ENCODE data around the gene COG7.

DNA sequence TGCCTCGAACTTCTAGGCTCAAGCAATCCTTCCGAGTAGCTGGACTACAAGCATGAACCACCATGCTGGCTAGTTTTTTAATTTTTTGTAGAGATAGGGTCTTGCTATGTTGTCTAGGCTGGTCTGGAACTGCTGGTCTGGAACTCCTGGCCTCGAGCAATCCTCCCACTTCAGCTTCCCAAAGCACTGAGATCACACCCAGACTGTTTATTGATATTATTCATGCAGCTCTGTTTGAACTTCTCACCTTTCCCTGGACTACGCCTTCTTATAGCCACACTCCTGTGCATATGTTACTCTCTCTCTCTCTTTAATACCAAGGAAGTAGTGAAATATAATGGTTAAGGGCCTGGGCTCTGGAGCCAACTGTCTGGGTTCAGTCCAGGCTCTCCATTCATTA is 4.6 kb downstream of the COG7 start:
- no peak for TF ChIP-seq EZH2phosphoT487 (IDR thresholded peaks at IDR 0.05; ENCODE audit: borderline replicate concordance)
- TF ChIP-seq, protein P1, sequence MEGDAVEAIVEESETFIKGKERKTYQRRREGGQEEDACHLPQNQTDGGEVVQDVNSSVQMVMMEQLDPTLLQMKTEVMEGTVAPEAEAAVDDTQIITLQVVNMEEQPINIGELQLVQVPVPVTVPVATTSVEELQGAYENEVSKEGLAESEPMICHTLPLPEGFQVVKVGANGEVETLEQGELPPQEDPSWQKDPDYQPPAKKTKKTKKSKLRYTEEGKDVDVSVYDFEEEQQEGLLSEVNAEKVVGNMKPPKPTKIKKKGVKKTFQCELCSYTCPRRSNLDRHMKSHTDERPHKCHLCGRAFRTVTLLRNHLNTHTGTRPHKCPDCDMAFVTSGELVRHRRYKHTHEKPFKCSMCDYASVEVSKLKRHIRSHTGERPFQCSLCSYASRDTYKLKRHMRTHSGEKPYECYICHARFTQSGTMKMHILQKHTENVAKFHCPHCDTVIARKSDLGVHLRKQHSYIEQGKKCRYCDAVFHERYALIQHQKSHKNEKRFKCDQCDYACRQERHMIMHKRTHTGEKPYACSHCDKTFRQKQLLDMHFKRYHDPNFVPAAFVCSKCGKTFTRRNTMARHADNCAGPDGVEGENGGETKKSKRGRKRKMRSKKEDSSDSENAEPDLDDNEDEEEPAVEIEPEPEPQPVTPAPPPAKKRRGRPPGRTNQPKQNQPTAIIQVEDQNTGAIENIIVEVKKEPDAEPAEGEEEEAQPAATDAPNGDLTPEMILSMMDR (conservative IDR thresholded peaks at IDR 0.05; ENCODE audit: low read length), result no peak

Data from Loucy (cell line).